Heart right ventricle (tissue), 16 donors: Measurements from ENCODE around the gene USHBP1. TPM values are rescaled to one million over a fixed set of nuclear protein-coding genes. Genes with fewer than 3 reads are reported as not detected.
A peak's percentile ranks its signal among the peaks of the same experiment; 100 is the strongest.

Source experiments
- ATAC-seq, 8 donors: fragments of 200-7000 bp; cut with Tn5 transposase; one replicate each; pipeline ENCODE4 v1.9.1; 2020; ENCODE audit warnings: mild to moderate bottlenecking in 8 of 8, moderate library complexity in 8 of 8, moderate number of reproducible peaks in 1 of 8
- DNase-seq, 2 donors: peaks; one replicate each; pipeline ENCODE4 v3.0.0-alpha.2; 2020
- H3K27ac ChIP-seq, 10 donors: fragments of 200-600 bp; sonication (generic) in 2 of 10; one replicate each; pipeline versions ENCODE4 v1.5.0 to v1.8.0; 2020 to 2022; ENCODE audit warnings: mild to moderate bottlenecking in 3 of 10
- H3K27me3 ChIP-seq, 7 donors: fragments of 200-600 bp; one replicate each; pipeline ENCODE4 v1.8.0; 2021 to 2022; ENCODE audit warnings: mild to moderate bottlenecking in 2 of 7
- H3K36me3 ChIP-seq, 9 donors: fragments of 200-600 bp; sonication (generic) in 1 of 9; one replicate each; pipeline versions ENCODE4 v1.5.0 to v1.8.0; 2020 to 2022; ENCODE audit warnings: mild to moderate bottlenecking in 2 of 9
- H3K4me1 ChIP-seq, 9 donors: fragments of 200-600 bp; sonication (generic) in 1 of 9; one replicate each; pipeline versions ENCODE4 v1.5.0 to v1.8.0; 2020 to 2022; ENCODE audit warnings: mild to moderate bottlenecking in 4 of 9
- H3K4me3 ChIP-seq, 10 donors: fragments of 200-600 bp; sonication (generic) in 2 of 10; one replicate each; pipeline versions ENCODE4 v1.5.0 to v1.8.0; 2020 to 2022; ENCODE audit warnings: mild to moderate bottlenecking in 7 of 10, moderate library complexity in 2 of 10
- H3K9me3 ChIP-seq, 11 donors: fragments of 200-600 bp in 10 of 11; sonication (generic) in 2 of 11; one replicate each; pipeline versions ENCODE4 v1.5.0 to v1.8.0; 2013 to 2022; ENCODE audit warnings: mild to moderate bottlenecking in 2 of 11, control low read depth in 1 of 11, moderate library complexity in 1 of 11
- WGBS, 2 donors: extraction: QIAGEN DNeasy Blood & Tissue Kit; methylation state at CpG; one replicate each; pipeline ENCODE4 v1.1.7; 2013; ENCODE audit warnings: inconsistent platforms in 1 of 2; 5-methylcytosine and 5-hydroxymethylcytosine counted together
- intact Hi-C, 10 donors: fragments of 100-400 bp; cut with DNase I; formaldehyde crosslinking; loops; one replicate each; pipeline versions ENCODE4 v1.11.1 to v1.14.2; 2022
- polyA plus RNA-seq, 2 donors: library from polyadenylated mRNA; stranded (reverse); fragments of 200-250 nt; gene quantifications; one replicate each; pipeline ENCODE4 v1.2.3, GENCODE V29; 2013
- total RNA-seq, 10 donors: library from RNA; stranded (reverse); fragmentation: NEBNext Ultra II Directional in 3 of 10; extraction: Animal tissue kit (Norgen Biotek cat#: 25700) in 3 of 10; gene quantifications; one replicate each; pipeline versions ENCODE4 v1.2.1 to v1.2.4, GENCODE V29; 2021 to 2023
- TF ChIP-seq, protein P1 (sequence below), 9 donors: fragments of 200-600 bp; sonication (generic) in 2 of 9; IDR thresholded peaks; one replicate each; pipeline versions ENCODE4 v1.5.0 to v1.8.0; 2021 to 2022; ENCODE audit warnings: antibody characterized with exemption in 9 of 9, mild to moderate bottlenecking in 5 of 9, moderate library complexity in 1 of 9
- donor health status: Arrhythmogenic right ventricular cardiomyopathy.
- donor health status: ischemic (EF 13 %, LVEDD 7.1; RV severe dilation, severe dysfunction).
- donor health status: healthy with polysubstance abuse.
- donor health status: DM: no; HTN: yes; CAD: no.
- donor health status: DM: no; HTN: no; CAD: no.
- donor health status: ischemic (EF 25% LVEDD 6.9; RV normal size, moderate dysfunction).
- donor health status: ischemic (EF 25% LVEDD 5.7; RV mildly dilated, moderate dysfunction).
- donor health status: healthy.
- donor health status: DM: yes; HTN: yes; CAD: no.
- donor health status: Ischemic cardiomyopathy.
- donor health status: ischemic (EF 35%, LVEDD 5.7; RV mildly dilated, moderate dysfunction).
- donor health status: nonischemic (EF 11% LVEDD 7.7; RV severe dilation, severe dysfunction).
- donor health status: DM: yes; HTN: yes; CAD: no.
- donor health status: PGD.
- donor health status: ischemic (EF 29% LVEDD 5.4; RV normal size, mild dysfunction).
- donor health status: nonischemic (EF 23%, LVEDD 6.1; RV moderate dilation, normal function).

USHBP1 gene
- total and polyA plus RNA-seq, 12 donors, result 3.4 to 30.9 (median 7.1) TPM

- Histone ChIP-seq H3K9me3 (no peaks in the 10 kb centered on the region), H3K4me3 (peak overlapping the region; percentile 6 to 93 (median 56)), H3K27me3 (no peaks in the 10 kb centered on the region), H3K4me1 (peaks cover 10 to 43% (median 34%) of the 10 kb centered on the region in 9 donors), H3K36me3 (peaks cover 0 to 23% (median 0%) of the 10 kb centered on the region in 9 donors), H3K27ac (peak overlapping the region; percentile 37 to 91 (median 78))
- DNase-seq (peak; percentile 46 to 50), ATAC-seq (peak; percentile 0 to 40 (median 26))
- WGBS, 2 donors, result 19 to 23% methylated on average over 21 of the region's 21 CpGs
- TF ChIP-seq, protein P1, sequence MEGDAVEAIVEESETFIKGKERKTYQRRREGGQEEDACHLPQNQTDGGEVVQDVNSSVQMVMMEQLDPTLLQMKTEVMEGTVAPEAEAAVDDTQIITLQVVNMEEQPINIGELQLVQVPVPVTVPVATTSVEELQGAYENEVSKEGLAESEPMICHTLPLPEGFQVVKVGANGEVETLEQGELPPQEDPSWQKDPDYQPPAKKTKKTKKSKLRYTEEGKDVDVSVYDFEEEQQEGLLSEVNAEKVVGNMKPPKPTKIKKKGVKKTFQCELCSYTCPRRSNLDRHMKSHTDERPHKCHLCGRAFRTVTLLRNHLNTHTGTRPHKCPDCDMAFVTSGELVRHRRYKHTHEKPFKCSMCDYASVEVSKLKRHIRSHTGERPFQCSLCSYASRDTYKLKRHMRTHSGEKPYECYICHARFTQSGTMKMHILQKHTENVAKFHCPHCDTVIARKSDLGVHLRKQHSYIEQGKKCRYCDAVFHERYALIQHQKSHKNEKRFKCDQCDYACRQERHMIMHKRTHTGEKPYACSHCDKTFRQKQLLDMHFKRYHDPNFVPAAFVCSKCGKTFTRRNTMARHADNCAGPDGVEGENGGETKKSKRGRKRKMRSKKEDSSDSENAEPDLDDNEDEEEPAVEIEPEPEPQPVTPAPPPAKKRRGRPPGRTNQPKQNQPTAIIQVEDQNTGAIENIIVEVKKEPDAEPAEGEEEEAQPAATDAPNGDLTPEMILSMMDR (IDR thresholded peaks at IDR 0.05), result no peak
- intact Hi-C loops, result no loop called here
Measured at GRCh38 chr19:17246681-17247425, 17.7 kb downstream of the USHBP1 start.

DNA sequence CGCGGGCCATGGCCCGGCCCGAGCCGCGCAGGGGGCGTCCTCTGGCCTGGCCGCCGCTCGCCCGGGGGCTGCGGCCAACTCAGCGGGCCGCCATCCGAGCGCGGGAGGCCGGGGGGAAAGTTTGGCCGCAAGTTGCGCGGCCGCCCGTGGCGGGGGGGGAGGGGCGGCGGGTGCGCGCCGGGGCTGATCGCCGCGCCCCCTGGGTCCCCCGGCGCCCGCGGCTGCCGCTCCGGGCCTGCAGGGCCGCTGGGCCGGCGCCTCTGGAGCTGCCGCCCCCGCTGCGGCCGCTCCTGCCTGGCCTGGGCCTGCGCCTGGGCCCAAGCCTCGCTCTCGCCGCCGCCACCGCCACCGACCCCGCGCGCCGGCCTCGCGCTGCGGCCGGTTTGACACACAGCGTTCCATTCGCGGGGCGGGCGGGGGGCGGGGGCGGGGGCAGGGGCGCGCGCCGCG is 19.0 kb downstream of the USHBP1 start, which contains the start of gene NR2F6:
Gene NR2F6, minus strand, starts transcription at position 385 of the 450 bp plus-strand sequence. CDS start 699 bp downstream, outside the sequence.
- peak within 1 kb of the TSS; percentile 78 to 94 (median 87) for H3K27ac ChIP-seq
- TF ChIP-seq, protein P1 (IDR thresholded peaks at IDR 0.05), result no peak

DNA sequence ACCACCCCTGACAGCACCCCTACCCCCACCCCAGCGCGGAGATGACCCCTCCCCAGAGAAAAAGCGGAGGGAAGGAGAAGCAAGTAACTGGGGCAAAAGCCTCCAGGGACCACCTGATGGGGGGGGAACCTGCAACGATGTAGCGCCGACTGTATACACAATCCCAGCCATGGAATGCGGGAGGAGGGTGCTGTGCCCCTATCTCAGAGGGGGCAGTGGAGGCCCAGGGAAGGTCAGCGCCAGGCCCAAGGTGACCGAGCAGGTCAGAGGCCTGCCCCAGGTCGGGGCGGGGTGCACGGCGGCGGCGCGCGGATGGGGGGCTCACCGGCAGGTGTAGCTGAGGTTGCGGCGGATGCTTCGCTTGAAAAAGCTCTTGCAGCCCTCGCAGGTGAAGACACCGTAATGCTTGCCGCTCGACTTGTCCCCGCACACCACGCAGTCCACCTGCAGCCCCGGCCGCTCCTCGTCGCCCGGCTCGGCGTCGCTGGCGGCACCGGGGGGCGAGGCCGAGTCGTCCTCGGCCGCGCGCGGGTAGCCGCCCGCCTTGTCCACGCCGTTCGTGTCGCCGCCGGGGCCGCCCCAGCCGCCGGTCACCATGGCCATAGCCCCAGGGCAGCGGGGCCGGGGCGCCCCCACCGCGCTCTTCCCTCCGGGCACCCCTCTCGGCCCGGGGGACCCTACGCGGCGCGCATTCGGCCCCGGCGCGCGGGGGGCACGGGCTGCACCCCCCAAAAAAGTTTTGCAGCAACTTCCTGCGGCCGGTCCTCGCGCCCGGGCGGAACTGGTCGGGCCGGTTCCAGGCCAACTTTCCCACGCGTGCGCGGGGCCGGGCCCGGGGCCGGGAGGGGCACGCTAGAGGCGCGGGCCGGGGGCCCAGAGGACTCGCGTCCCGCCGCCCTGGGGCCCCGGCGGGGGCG is 19.7 kb downstream of the USHBP1 start:
- TF ChIP-seq, protein P1 (IDR thresholded peaks at IDR 0.05), result no peak
- peak overlapping the region; percentile 78 to 94 (median 87) for H3K27ac ChIP-seq
- H3K27me3 ChIP-seq, result no peaks in the 10 kb centered on the region
- intact Hi-C loops, result loop anchor here in 1 of 10 donors (2.0 kb wide), 1 partner anchor 18 kb away; the partner anchor contains the start of gene OCEL1
- H3K36me3 ChIP-seq, result peaks cover 0 to 14% (median 0%) of the 10 kb centered on the region in 9 donors
- DNase-seq (peak in 1 of 2 donors; percentile 62), ATAC-seq (peak in 1 of 8 donors; percentile 2)
- H3K4me3 ChIP-seq, result peak overlapping the region; percentile 61 to 93 (median 87)
- no peaks in the 10 kb centered on the region for H3K9me3 ChIP-seq
- H3K4me1 ChIP-seq, result peaks cover 10 to 56% (median 36%) of the 10 kb centered on the region in 9 donors
- WGBS, 2 donors, result 1% methylated on average over 72 to 100 of the region's 100 CpGs

More for the DNA sequence above, 19.0 kb downstream of the USHBP1 start, which contains the start of gene NR2F6:
- DNase-seq (no peak), ATAC-seq (no peak)
- peaks cover 10 to 56% (median 36%) of the 10 kb centered on the region in 9 donors for H3K4me1 ChIP-seq
- H3K27me3 ChIP-seq, result no peaks in the 10 kb centered on the region
- intact Hi-C loops, result loop anchor here in 1 of 10 donors (2.0 kb wide), 1 partner anchor 19 kb away; the partner anchor contains the start of gene OCEL1
- H3K4me3 ChIP-seq, result peak within 1 kb of the TSS; percentile 61 to 93 (median 87)
- WGBS, 2 donors, result 0% methylated on average over 18 to 71 of the region's 72 CpGs
- H3K36me3 ChIP-seq, result peaks cover 0 to 14% (median 0%) of the 10 kb centered on the region in 9 donors
- H3K9me3 ChIP-seq, result no peaks in the 10 kb centered on the region
